ENCODE measurements around the gene PRKN. TPM values are rescaled to one million over a fixed set of nuclear protein-coding genes. Genes with fewer than 3 reads are reported as not detected.

The PRKN gene
- total RNA-seq, 1 experiment from 2014 or later: 2.0 TPM

- Histone ChIP-seq H2AFZ (ENCODE audit: low read length) (no peak overlapping the region), H3K23ac (ENCODE audit: insufficient read length, low read depth, low read length) (no peak overlapping the region), H3K79me2 (ENCODE audit: insufficient read depth, low read length) (no peaks in the 10 kb centered on the region), H2BK12ac (ENCODE audit: insufficient read length, low read depth, low read length) (no peak overlapping the region), H2BK20ac (ENCODE audit: low read depth, low read length, poor library complexity, severe bottlenecking) (no peak overlapping the region), H4K5ac (ENCODE audit: insufficient read length, low read depth, low read length) (no peak overlapping the region), H3K9me3 (ENCODE audit: control insufficient read depth, low read depth, low read length) (no peaks in the 10 kb centered on the region), H3K4ac (ENCODE audit: low read depth, low read length) (no peak overlapping the region), H4K8ac (replicated peaks; ENCODE audit: insufficient read length, low read depth, low read length) (no peak overlapping the region), H2BK5ac (ENCODE audit: insufficient read length, low read length) (no peak overlapping the region), H3K9ac (ENCODE audit: extremely low read depth, insufficient read length, low read length) (no peak overlapping the region), H3K27me3 (ENCODE audit: insufficient read depth, low read length) (no peaks in the 10 kb centered on the region), H3K18ac (ENCODE audit: insufficient read length, low read depth, low read length) (no peak overlapping the region), H3K79me1 (ENCODE audit: insufficient read depth, low read depth, low read length, poor library complexity, severe bottlenecking) (no peaks in the 10 kb centered on the region), H3K4me2 (ENCODE audit: insufficient read depth, insufficient read length, low read length) (no peak overlapping the region), H3K14ac (ENCODE audit: insufficient read depth, low read length) (no peak overlapping the region), H2BK120ac (ENCODE audit: low read depth, low read length, poor library complexity, severe bottlenecking) (no peak overlapping the region), H3K4me1 (ENCODE audit: insufficient read depth, low read length) (no peaks in the 10 kb centered on the region), H3K27ac (ENCODE audit: insufficient read length, low read depth, low read length) (no peak overlapping the region), H2AK5ac (ENCODE audit: insufficient read length, low read length) (no peak overlapping the region), H4K91ac (ENCODE audit: insufficient read length, low read depth, low read length) (no peak overlapping the region), H2BK15ac (ENCODE audit: low read depth, low read length) (no peak overlapping the region), H3K23me2 (ENCODE audit: insufficient read length, low read depth, low read length, poor library complexity, severe bottlenecking) (no peaks in the 10 kb centered on the region), H3K56ac (ENCODE audit: insufficient read length, low read depth, low read length) (no peak overlapping the region), H4K20me1 (ENCODE audit: control insufficient read depth, insufficient read depth, insufficient read length) (no peaks in the 10 kb centered on the region), H3T11ph (ENCODE audit: low read length) (no peak overlapping the region)
- no peaks in the 10 kb centered on the region for H3K36me3 Mint-ChIP-seq (ENCODE audit: insufficient read depth in 1 of 3, low read depth in 3 of 3)
- no peak overlapping the region for H3K4me3 Mint-ChIP-seq
- no CpG with 5 or more reads among the region's 4 CpGs for WGBS (ENCODE audit: extremely low coverage, insufficient read length, low lambda C conversion rate)
- H3K27ac Mint-ChIP-seq: no peak overlapping the region
- TF ChIP-seq, protein P1, sequence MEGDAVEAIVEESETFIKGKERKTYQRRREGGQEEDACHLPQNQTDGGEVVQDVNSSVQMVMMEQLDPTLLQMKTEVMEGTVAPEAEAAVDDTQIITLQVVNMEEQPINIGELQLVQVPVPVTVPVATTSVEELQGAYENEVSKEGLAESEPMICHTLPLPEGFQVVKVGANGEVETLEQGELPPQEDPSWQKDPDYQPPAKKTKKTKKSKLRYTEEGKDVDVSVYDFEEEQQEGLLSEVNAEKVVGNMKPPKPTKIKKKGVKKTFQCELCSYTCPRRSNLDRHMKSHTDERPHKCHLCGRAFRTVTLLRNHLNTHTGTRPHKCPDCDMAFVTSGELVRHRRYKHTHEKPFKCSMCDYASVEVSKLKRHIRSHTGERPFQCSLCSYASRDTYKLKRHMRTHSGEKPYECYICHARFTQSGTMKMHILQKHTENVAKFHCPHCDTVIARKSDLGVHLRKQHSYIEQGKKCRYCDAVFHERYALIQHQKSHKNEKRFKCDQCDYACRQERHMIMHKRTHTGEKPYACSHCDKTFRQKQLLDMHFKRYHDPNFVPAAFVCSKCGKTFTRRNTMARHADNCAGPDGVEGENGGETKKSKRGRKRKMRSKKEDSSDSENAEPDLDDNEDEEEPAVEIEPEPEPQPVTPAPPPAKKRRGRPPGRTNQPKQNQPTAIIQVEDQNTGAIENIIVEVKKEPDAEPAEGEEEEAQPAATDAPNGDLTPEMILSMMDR (conservative IDR thresholded peaks at IDR 0.05): no peak
- no peaks in the 10 kb centered on the region for H3K27me3 Mint-ChIP-seq (ENCODE audit: low read depth)
- no peak for DNase-seq
- no peaks in the 10 kb centered on the region for H3K9me3 Mint-ChIP-seq
- H3K4me1 Mint-ChIP-seq: peaks cover under 1% of the 10 kb centered on the region in 2 experiments
These were observed 368.9 kb downstream of the PRKN start for GRCh38 chr6:162358625-162359024.
